ENCODE measurements around the gene ALKBH4.
"Not testable (repeated sequence)": the region's sequence is repeated elsewhere in the genome, so short reads cannot be mapped to it uniquely, and the experiment has no call there.

DNA sequence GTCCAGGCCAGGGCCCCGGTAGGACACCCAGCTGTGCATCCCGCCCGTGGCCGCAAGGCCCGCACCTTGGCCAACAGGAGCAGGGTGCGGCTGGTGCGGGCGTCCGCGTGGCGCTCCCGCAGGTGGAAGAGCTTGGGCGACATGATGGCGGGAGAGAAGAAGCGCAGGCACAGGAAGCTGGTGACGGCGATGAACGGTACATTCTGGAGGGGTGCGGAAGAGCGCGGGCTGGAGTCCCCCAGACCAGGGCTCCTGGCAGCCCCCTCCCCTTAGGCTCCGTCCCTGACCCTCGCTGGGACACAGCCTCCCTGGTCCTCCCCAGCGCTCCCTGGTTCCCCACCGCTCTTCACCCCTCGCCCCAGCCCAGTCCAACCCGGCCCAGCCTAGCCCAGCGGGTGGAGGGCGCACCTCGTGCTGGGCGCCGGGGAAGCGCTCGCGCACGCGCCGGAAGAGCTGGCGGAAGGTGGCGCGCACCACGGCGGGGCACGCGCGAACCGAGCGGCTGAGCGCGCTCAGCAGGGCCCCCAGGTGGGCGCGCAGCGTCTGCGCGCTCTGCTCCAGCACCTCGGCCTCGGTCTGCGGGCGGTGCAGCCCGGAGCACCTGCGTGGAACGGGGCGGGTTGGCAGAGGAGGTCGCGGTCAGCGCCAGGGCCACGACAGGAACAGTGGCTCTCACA, 29.9 kb upstream of the ALKBH4 start:
- TF ChIP-seq, protein P1, sequence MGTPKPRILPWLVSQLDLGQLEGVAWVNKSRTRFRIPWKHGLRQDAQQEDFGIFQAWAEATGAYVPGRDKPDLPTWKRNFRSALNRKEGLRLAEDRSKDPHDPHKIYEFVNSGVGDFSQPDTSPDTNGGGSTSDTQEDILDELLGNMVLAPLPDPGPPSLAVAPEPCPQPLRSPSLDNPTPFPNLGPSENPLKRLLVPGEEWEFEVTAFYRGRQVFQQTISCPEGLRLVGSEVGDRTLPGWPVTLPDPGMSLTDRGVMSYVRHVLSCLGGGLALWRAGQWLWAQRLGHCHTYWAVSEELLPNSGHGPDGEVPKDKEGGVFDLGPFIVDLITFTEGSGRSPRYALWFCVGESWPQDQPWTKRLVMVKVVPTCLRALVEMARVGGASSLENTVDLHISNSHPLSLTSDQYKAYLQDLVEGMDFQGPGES (IDR thresholded peaks at IDR 0.05; ENCODE audit: low read depth, low read length) = not testable (repeated sequence)
- TF ChIP-seq, protein P2, sequence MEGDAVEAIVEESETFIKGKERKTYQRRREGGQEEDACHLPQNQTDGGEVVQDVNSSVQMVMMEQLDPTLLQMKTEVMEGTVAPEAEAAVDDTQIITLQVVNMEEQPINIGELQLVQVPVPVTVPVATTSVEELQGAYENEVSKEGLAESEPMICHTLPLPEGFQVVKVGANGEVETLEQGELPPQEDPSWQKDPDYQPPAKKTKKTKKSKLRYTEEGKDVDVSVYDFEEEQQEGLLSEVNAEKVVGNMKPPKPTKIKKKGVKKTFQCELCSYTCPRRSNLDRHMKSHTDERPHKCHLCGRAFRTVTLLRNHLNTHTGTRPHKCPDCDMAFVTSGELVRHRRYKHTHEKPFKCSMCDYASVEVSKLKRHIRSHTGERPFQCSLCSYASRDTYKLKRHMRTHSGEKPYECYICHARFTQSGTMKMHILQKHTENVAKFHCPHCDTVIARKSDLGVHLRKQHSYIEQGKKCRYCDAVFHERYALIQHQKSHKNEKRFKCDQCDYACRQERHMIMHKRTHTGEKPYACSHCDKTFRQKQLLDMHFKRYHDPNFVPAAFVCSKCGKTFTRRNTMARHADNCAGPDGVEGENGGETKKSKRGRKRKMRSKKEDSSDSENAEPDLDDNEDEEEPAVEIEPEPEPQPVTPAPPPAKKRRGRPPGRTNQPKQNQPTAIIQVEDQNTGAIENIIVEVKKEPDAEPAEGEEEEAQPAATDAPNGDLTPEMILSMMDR (IDR thresholded peaks at IDR 0.05) = not testable (repeated sequence)
- TF ChIP-seq EZH2phosphoT487 (IDR thresholded peaks at IDR 0.05; ENCODE audit: borderline replicate concordance, low read depth); GATA2 (CRISPR knock-in tag; IDR thresholded peaks at IDR 0.05); RFX5 (IDR thresholded peaks at IDR 0.05; ENCODE audit: low read length); MEF2A (IDR thresholded peaks at IDR 0.05; ENCODE audit: borderline replicate concordance, low read depth); MXI1 (IDR thresholded peaks at IDR 0.05; ENCODE audit: low read depth, low read length): not testable (repeated sequence)
- TF ChIP-seq, protein P3, sequence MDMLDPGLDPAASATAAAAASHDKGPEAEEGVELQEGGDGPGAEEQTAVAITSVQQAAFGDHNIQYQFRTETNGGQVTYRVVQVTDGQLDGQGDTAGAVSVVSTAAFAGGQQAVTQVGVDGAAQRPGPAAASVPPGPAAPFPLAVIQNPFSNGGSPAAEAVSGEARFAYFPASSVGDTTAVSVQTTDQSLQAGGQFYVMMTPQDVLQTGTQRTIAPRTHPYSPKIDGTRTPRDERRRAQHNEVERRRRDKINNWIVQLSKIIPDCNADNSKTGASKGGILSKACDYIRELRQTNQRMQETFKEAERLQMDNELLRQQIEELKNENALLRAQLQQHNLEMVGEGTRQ (IDR thresholded peaks at IDR 0.05; ENCODE audit: borderline replicate concordance, low read depth, low read length) = not testable (repeated sequence)
- TF ChIP-seq, protein P4, sequence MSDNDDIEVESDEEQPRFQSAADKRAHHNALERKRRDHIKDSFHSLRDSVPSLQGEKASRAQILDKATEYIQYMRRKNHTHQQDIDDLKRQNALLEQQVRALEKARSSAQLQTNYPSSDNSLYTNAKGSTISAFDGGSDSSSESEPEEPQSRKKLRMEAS (IDR thresholded peaks at IDR 0.05; ENCODE audit: low read depth) = not testable (repeated sequence)

Data from SK-N-SH (cell line).